Measurements from ENCODE around the gene GNA12.
"Not testable (repeated sequence)": the region's sequence is repeated elsewhere in the genome, so short reads cannot be mapped to it uniquely, and the experiment has no call there.

Gene GNA12

GRCh38 chr7:2724453-2725177 lies 119.5 kb downstream of the GNA12 start:
- no peak for DNase-seq

- not testable (repeated sequence) for DNase-seq
Measured at GRCh38 chr7:2724036-2724435, 120.1 kb downstream of the GNA12 start.

GRCh38 chr7:2723138-2723850 lies 120.8 kb downstream of the GNA12 start:
- DNase-seq, result no peak

- DNase-seq, result no peak
Measured at GRCh38 chr7:2722591-2722990, 121.5 kb downstream of the GNA12 start.

- DNase-seq, result no peak
Measured at GRCh38 chr7:2721842-2722241, 122.3 kb downstream of the GNA12 start.

- DNase-seq, result no peak
Measured at GRCh38 chr7:2720024-2720423, 124.1 kb downstream of the GNA12 start.

GRCh38 chr7:2719007-2719406 lies 125.1 kb downstream of the GNA12 start:
- DNase-seq, result peak; percentile 29 to 77

- no peak for DNase-seq
Measured at GRCh38 chr7:2718296-2718965, 125.7 kb downstream of the GNA12 start.

- no peak for DNase-seq
Measured at GRCh38 chr7:2717293-2718261, 126.5 kb downstream of the GNA12 start.

- no peak for DNase-seq
Measured at GRCh38 chr7:2716906-2717292, 127.2 kb downstream of the GNA12 start.

GRCh38 chr7:2716488-2716887 lies 127.6 kb downstream of the GNA12 start:
- DNase-seq, result no peak

GRCh38 chr7:2715341-2716231 lies 128.5 kb downstream of the GNA12 start:
- no peak for DNase-seq

GRCh38 chr7:2714636-2715035 lies 129.5 kb downstream of the GNA12 start:
- no peak for DNase-seq

- DNase-seq, result no peak
Measured at GRCh38 chr7:2713978-2714377, 130.1 kb downstream of the GNA12 start.

GRCh38 chr7:2713370-2713769 lies 130.7 kb downstream of the GNA12 start:
- DNase-seq, result no peak

GRCh38 chr7:2711895-2712675 lies 132.0 kb downstream of the GNA12 start:
- DNase-seq, result no peak

GRCh38 chr7:2710901-2711551 lies 133.1 kb downstream of the GNA12 start:
- no peak for DNase-seq

- no peak for DNase-seq
Measured at GRCh38 chr7:2710286-2710655, 133.8 kb downstream of the GNA12 start.

GRCh38 chr7:2709553-2710285 lies 134.4 kb downstream of the GNA12 start:
- DNase-seq, result peak in 1 of 2 experiments; percentile 63

Measured in NCI-H524 (cell line).